HepG2 (cell line): Measurements from ENCODE around the gene ZNF324B. TPM values are rescaled to one million over a fixed set of nuclear protein-coding genes. Genes with fewer than 3 reads are reported as not detected.

ENCODE experiments used
- CBX2 ChIP-seq, 2 experiments: fragments of 200-600 bp in 1 of 2; sonication (generic); formaldehyde crosslinking in 1 of 2; IDR thresholded peaks; 2 replicates each; pipeline versions ENCODE4 v1.7.0 to v1.8.1; 2018 to 2022; ENCODE audit warnings: low read depth in 2 of 2, low read length in 1 of 2, mild to moderate bottlenecking in 1 of 2, missing genetic modification reagents in 1 of 2
- CEBPG ChIP-seq: IDR thresholded peaks from 2 replicates; pipeline ENCODE4 v1.6.1; 2016
- ERF ChIP-seq: IDR thresholded peaks from 2 replicates; pipeline ENCODE4 v1.6.1; 2018; ENCODE audit warnings: missing biosample characterization, missing genetic modification reagents
- FOXA1 ChIP-seq, 2 experiments: fragments of 450-650 bp in 1 of 2; sonication (generic) in 1 of 2; formaldehyde crosslinking in 1 of 2; IDR thresholded peaks; 2 replicates each; pipeline versions ENCODE4 v1.4.0 to v1.6.1; 2016 to 2020; ENCODE audit warnings: missing genetic modification reagents in 1 of 2
- ISX ChIP-seq: sonication (generic); formaldehyde crosslinking; conservative IDR thresholded peaks from 2 replicates; pipeline ENCODE4 v1.5.0; 2020; ENCODE audit warnings: missing genetic modification reagents
- JUN ChIP-seq: sonication (generic); formaldehyde crosslinking; IDR thresholded peaks from 2 replicates; pipeline ENCODE4 v1.4.0; 2020; ENCODE audit warnings: mild to moderate bottlenecking, missing genetic modification reagents
- MAFF ChIP-seq: IDR thresholded peaks from 2 replicates; pipeline ENCODE4 v1.6.1; 2011; ENCODE audit warnings: low read depth, low read length, improper control_type of control experiment
- NCOA5 ChIP-seq: sonication (generic); formaldehyde crosslinking; IDR thresholded peaks from 2 replicates; pipeline ENCODE4 v1.4.0; 2020; ENCODE audit warnings: missing genetic modification reagents
- PTBP1 ChIP-seq: fragments of 200-400 bp; formaldehyde crosslinking; IDR thresholded peaks from 2 replicates; pipeline ENCODE4 v1.6.1; 2018; ENCODE audit warnings: low read length, low read depth; ENCODE audit not compliant: poor library complexity, severe bottlenecking
- TMF1 ChIP-seq: sonication (generic); formaldehyde crosslinking; IDR thresholded peaks from 2 replicates; pipeline ENCODE4 v1.8.1; 2022; ENCODE audit warnings: low read depth, missing genetic modification reagents
- U2AF1 ChIP-seq: fragments of 200-400 bp; formaldehyde crosslinking; optimal IDR thresholded peaks from 2 replicates; pipeline ENCODE3; 2017; ENCODE audit warnings: mild to moderate bottlenecking, low read depth, low read length
- ZBTB42 ChIP-seq: sonication (generic); formaldehyde crosslinking; IDR thresholded peaks from 2 replicates; pipeline ENCODE4 v1.5.0; 2020; ENCODE audit warnings: mild to moderate bottlenecking, missing genetic modification reagents
- ZNF317 ChIP-seq: sonication (generic); formaldehyde crosslinking; IDR thresholded peaks from 2 replicates; pipeline ENCODE4 v1.5.0; 2020; ENCODE audit warnings: mild to moderate bottlenecking, missing genetic modification reagents
- ZNF530 ChIP-seq: sonication (generic); formaldehyde crosslinking; IDR thresholded peaks from 2 replicates; pipeline ENCODE4 v1.5.0; 2020; ENCODE audit warnings: low read depth, mild to moderate bottlenecking, missing genetic modification reagents
- ZNF564 ChIP-seq: sonication (generic); formaldehyde crosslinking; IDR thresholded peaks from 2 replicates; pipeline ENCODE4 v1.8.1; 2023; ENCODE audit warnings: mild to moderate bottlenecking, missing genetic modification reagents
- ZNF766 ChIP-seq: sonication (generic); formaldehyde crosslinking; IDR thresholded peaks from 2 replicates; pipeline ENCODE4 v1.5.0; 2020; ENCODE audit warnings: missing genetic modification reagents, borderline replicate concordance
- polyA plus RNA-seq, 8 experiments: library from polyadenylated mRNA; depleted of rRNA in 3 of 8; stranded (reverse) in 7 of 8; unstranded in 1 of 8; fragments of >200 nt; fragmentation: Illumina TruSeq in 4 of 8; extraction: Trizol in 4 of 8; gene quantifications; 2 replicates each; pipeline versions ENCODE4 v1.2.1 to v1.2.3, GENCODE V29; 2011 to 2016; ENCODE audit warnings: low read depth in 4 of 8, missing spikeins in 1 of 8, mixed read lengths in 1 of 8; ENCODE audit not compliant: insufficient read depth in 1 of 8
- total RNA-seq, 5 experiments: library from RNA; depleted of rRNA; stranded (reverse); fragments of >200 nt; fragmentation: Illumina TruSeq; extraction: Trizol; gene quantifications; 2 replicates each; pipeline ENCODE4 v1.2.3, GENCODE V29; 2016; ENCODE audit warnings: low read depth in 1 of 5
- TF ChIP-seq, protein P1 (sequence below): fragments of 450-650 bp; IDR thresholded peaks from 2 replicates; pipeline ENCODE4 v1.6.1; 2017; ENCODE audit warnings: mild to moderate bottlenecking
- TF ChIP-seq, protein P2 (sequence below): sonication (generic); formaldehyde crosslinking; IDR thresholded peaks from 2 replicates; pipeline ENCODE4 v1.5.0; 2020; ENCODE audit warnings: mild to moderate bottlenecking, missing genetic modification reagents
- TF ChIP-seq, protein P3 (sequence below): sonication (generic); formaldehyde crosslinking; conservative IDR thresholded peaks from 2 replicates; pipeline ENCODE4 v1.8.1; 2023; ENCODE audit warnings: missing genetic modification reagents
- TF ChIP-seq, protein P4 (sequence below): IDR thresholded peaks from 2 replicates; pipeline ENCODE4 v1.6.1; 2016; ENCODE audit warnings: low read depth, control low read depth
- TF ChIP-seq, protein P5 (sequence below): sonication (generic); formaldehyde crosslinking; IDR thresholded peaks from 2 replicates; pipeline ENCODE4 v1.5.1; 2020; ENCODE audit warnings: mild to moderate bottlenecking, missing genetic modification reagents, borderline replicate concordance

ZNF324B gene
- total and polyA plus RNA-seq, 2 of the 13 experiments (the other 11 are each of a cell fraction or from before 2014, with no cell fraction given), result 0.53 to 3.0 TPM

- TF ChIP-seq, protein P1, sequence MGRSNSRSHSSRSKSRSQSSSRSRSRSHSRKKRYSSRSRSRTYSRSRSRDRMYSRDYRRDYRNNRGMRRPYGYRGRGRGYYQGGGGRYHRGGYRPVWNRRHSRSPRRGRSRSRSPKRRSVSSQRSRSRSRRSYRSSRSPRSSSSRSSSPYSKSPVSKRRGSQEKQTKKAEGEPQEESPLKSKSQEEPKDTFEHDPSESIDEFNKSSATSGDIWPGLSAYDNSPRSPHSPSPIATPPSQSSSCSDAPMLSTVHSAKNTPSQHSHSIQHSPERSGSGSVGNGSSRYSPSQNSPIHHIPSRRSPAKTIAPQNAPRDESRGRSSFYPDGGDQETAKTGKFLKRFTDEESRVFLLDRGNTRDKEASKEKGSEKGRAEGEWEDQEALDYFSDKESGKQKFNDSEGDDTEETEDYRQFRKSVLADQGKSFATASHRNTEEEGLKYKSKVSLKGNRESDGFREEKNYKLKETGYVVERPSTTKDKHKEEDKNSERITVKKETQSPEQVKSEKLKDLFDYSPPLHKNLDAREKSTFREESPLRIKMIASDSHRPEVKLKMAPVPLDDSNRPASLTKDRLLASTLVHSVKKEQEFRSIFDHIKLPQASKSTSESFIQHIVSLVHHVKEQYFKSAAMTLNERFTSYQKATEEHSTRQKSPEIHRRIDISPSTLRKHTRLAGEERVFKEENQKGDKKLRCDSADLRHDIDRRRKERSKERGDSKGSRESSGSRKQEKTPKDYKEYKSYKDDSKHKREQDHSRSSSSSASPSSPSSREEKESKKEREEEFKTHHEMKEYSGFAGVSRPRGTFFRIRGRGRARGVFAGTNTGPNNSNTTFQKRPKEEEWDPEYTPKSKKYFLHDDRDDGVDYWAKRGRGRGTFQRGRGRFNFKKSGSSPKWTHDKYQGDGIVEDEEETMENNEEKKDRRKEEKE, result no peak
- TF ChIP-seq, protein P2, sequence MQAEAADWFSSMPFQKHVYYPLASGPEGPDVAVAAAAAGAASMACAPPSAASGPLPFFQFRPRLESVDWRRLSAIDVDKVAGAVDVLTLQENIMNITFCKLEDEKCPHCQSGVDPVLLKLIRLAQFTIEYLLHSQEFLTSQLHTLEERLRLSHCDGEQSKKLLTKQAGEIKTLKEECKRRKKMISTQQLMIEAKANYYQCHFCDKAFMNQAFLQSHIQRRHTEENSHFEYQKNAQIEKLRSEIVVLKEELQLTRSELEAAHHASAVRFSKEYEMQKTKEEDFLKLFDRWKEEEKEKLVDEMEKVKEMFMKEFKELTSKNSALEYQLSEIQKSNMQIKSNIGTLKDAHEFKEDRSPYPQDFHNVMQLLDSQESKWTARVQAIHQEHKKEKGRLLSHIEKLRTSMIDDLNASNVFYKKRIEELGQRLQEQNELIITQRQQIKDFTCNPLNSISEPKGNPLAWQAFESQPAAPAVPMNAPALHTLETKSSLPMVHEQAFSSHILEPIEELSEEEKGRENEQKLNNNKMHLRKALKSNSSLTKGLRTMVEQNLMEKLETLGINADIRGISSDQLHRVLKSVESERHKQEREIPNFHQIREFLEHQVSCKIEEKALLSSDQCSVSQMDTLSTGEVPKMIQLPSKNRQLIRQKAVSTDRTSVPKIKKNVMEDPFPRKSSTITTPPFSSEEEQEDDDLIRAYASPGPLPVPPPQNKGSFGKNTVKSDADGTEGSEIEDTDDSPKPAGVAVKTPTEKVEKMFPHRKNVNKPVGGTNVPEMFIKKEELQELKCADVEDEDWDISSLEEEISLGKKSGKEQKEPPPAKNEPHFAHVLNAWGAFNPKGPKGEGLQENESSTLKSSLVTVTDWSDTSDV, result no peak
- TF ChIP-seq, protein P3, sequence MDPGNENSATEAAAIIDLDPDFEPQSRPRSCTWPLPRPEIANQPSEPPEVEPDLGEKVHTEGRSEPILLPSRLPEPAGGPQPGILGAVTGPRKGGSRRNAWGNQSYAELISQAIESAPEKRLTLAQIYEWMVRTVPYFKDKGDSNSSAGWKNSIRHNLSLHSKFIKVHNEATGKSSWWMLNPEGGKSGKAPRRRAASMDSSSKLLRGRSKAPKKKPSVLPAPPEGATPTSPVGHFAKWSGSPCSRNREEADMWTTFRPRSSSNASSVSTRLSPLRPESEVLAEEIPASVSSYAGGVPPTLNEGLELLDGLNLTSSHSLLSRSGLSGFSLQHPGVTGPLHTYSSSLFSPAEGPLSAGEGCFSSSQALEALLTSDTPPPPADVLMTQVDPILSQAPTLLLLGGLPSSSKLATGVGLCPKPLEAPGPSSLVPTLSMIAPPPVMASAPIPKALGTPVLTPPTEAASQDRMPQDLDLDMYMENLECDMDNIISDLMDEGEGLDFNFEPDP, result no peak
- TF ChIP-seq JUN (no peak), CEBPG (no peak), ISX (CRISPR knock-in tag) (no peak), ZNF530 (no peak), ZNF564 (CRISPR knock-in tag) (no peak; the same call in 1 of the 2 replicates), U2AF1 (no peak), FOXA1 (IDR thresholded peaks at IDR 0.05) (no peak), FOXA1 (CRISPR knock-in tag; IDR thresholded peaks at IDR 0.05) (no peak), ZNF766 (CRISPR knock-in tag) (no peak), TMF1 (CRISPR knock-in tag) (no peak), ZBTB42 (CRISPR knock-in tag) (no peak), ERF (CRISPR knock-in tag) (no peak), NCOA5 (no peak), PTBP1 (no peak), MAFF (no peak), ZNF317 (CRISPR knock-in tag) (no peak), CBX2 (IDR thresholded peaks at IDR 0.05; ENCODE audit: low read depth, low read length) (no peak), CBX2 (CRISPR knock-in tag; IDR thresholded peaks at IDR 0.05; ENCODE audit: low read depth) (no peak)
- TF ChIP-seq, protein P4, sequence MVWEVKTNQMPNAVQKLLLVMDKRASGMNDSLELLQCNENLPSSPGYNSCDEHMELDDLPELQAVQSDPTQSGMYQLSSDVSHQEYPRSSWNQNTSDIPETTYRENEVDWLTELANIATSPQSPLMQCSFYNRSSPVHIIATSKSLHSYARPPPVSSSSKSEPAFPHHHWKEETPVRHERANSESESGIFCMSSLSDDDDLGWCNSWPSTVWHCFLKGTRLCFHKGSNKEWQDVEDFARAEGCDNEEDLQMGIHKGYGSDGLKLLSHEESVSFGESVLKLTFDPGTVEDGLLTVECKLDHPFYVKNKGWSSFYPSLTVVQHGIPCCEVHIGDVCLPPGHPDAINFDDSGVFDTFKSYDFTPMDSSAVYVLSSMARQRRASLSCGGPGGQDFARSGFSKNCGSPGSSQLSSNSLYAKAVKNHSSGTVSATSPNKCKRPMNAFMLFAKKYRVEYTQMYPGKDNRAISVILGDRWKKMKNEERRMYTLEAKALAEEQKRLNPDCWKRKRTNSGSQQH (CRISPR knock-in tag), result no peak
- TF ChIP-seq, protein P5, sequence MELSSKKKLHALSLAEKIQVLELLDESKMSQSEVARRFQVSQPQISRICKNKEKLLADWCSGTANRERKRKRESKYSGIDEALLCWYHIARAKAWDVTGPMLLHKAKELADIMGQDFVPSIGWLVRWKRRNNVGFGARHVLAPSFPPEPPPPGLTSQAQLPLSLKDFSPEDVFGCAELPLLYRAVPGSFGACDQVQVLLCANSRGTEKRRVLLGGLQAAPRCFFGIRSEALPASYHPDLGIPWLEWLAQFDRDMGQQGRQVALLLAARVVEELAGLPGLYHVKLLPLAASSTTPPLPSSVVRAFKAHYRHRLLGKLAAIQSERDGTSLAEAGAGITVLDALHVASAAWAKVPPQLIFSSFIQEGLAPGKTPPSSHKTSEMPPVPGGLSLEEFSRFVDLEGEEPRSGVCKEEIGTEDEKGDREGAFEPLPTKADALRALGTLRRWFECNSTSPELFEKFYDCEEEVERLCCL (CRISPR knock-in tag), result no peak
Measured at GRCh38 chr19:58476498-58477015, 25.1 kb downstream of the ZNF324B start (continued).
